CD4-positive, alpha-beta T cell treated with Interferon alpha-2 for 1 hour (primary cell): Measurements from ENCODE around the gene RALY.

ENCODE experiments used
- DNase-seq, 2 donors: peaks; one replicate each; pipeline ENCODE4 v3.0.0-alpha.2; 2020 to 2022

The RALY gene

GRCh38 chr20:34084227-34084923, 90.7 kb downstream of the RALY start:
- no peak for DNase-seq

- DNase-seq: no peak
Observed at GRCh38 chr20:34085544-34086040, 91.9 kb downstream of the RALY start.

- DNase-seq: no peak
Observed at GRCh38 chr20:34088305-34089174, 94.8 kb downstream of the RALY start.

DNA sequence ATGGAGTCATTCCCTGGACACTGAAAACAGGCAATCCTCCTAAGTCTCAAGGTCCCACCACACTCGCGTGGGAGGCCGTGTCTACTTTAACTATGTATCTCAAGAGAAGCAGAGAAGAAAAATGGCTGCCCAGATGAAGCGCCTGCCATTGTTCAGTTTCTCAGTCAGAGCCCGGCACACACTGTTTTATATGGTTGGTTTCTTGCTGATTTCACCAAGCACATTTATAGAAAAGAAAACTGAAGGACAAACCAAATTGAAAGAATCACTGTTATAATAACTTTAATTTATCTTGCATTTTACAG, 95.4 kb downstream of the RALY start:
- no peak for DNase-seq

DNA sequence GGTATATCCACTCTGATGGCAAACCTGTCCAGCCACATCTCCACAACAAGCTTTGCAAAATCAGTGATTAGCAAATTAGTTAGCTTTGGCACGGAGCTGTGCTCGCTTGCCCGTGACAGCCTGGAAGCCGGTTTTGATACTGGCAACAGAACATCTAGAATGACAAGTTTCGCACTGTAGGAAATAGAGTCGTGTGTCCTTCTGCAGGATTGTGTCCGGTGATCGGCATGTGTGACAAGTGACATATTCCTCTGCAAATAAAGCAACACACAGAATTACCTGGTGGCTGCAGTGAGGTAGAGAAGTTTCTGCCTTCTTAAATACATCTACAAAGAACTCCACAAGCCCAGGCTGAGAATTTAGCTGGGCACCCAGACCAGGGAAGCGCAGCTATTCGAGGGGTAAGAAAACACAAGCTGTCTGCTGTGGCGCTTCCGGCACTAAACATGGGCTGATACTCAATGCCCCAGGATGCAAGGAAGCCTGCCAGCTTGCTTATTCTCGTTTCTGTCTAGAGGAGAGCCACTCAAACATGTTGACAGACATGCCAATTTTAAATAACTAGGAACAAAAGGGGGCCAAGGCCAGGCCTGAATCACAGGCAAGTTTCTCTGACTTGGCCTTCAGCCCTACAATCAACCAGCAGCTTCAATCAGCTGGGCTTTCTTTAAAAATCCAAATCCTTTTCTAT, 96.1 kb downstream of the RALY start:
- DNase-seq: no peak

GRCh38 chr20:34090645-34091044, 96.9 kb downstream of the RALY start:
- no peak for DNase-seq

- DNase-seq: no peak
Observed at GRCh38 chr20:34091637-34092200, 98.0 kb downstream of the RALY start.

- no peak for DNase-seq
Observed at GRCh38 chr20:34093895-34094294, 100.2 kb downstream of the RALY start.

DNA sequence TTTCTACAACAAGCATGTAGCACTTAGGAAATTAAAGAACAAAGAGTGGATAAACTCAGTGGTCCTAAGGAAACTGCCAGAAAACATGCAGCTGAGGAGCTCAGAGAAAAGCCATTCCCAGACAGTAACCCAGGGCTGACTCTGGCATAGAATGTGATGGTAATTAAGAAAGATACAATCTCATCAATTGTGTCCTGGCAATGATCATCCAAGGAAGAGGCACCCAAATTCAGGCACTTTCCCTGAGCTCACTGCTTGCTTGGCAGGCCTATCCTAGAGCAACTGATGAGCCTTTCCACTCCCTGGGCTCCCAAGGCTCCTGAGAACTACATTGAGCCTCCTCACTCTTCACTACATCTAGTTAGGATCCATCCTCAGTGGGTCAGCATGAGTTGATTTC, 102.1 kb downstream of the RALY start:
- no peak for DNase-seq

DNA sequence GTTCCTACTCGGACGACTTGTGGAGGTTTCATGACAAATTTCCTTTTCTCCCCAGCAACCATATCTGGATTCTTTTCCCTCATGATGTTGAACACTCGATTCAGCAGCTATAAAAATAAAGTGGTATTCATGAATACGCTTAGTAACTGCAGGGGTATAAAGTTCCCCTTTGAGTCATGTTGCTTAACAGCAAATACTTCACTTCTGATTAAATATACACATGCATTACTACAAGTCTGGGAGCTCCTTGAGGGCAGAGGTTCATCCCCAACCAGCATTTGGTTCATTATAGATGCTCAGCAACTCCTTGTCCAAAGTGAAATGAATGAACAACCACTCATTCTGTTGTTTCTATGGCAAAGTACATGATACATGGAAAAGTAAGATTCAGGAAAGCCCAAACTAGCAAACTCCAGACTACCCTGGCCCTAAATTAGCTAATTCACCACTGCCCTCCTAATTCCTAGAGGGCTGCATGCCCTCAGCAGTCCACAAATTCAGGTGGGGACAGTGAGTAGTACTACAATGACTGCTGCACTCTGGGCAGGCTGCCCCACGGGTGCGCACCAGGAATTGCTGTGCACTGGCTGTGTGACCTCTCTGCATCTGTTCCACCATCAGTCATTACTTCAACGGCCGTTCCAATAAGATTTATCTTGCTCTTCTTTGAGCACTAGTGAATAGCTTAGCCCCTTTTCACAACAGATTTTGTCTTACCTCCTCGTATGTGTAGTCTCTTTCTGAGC, 103.2 kb downstream of the RALY start:
- DNase-seq: no peak

DNA sequence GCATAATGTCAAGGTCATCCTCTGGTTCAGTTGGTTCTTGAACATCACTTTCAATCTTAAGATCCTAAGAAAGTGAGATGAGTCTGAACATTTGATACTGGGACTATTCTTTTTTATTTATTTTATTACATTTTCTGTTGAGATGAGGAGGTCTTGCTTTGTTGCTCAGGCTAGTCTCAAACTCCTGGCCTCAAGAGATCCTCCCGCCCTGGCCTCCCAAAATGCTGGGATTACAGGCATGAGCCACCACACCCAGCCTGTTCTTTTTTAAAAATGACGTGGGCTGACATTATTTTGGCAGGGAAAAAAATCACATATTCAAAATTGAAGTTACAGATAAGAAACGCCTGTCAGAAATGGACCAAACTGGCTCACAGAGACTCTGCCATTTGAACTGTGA, 104.9 kb downstream of the RALY start:
- DNase-seq: no peak

DNA sequence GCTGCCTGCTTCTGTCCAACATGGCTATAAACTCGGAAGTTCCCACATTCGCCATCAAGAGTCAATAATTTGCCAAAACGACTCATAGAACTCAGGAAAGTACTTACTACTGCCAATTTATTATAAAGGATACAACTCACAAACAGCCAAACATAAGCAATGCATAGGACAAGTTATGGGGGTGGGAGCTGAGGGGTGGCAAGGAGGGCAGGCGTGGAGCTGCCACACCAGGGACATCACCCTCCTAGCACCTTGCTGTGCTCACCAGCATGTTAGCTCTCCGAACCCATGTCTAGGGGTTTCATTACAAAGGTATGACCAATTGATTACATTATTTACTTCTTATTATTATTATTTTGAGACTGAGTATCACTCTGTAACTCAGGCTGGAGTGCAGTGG, 106.0 kb downstream of the RALY start:
- no peak for DNase-seq

DNA sequence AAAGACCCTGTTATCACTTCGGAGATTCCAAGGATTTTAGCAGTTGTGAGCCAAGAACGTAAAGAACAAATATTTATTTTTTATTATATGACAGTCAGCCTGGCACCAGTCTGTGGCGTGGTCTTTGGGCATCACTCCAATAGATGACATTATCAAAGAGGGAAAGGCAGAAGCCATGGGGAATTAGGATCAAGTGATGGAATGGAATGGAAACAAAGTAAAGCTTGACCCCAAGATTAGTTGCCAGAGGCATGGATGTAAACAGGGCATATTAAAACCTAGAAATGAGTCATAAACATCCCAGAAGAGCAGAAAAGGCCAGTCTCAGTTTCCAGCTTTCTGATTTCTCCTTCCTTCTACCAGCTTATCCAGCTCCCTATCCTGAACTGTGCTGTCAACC, 106.9 kb downstream of the RALY start:
- DNase-seq: no peak

GRCh38 chr20:34102342-34102741, 108.6 kb downstream of the RALY start:
- no peak for DNase-seq

DNA sequence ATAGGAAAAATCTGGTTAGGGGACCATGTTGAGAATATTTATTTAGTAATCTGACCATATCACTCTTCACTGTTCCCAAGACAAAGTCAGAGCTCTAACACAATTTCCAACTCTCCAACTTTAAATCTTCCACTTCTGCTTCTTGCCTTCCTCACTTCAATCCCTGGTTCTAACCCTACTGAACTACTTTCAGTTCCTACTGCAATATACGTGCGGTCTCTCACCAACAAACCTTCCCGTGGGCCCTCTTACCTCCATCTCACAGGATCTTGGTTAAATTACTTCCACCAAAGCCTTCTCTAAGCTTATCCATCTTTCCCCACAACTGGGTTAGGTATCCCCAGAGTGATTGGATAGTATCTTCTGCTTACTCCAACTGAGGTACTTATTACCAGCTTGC, 110.3 kb downstream of the RALY start:
- no peak for DNase-seq

DNA sequence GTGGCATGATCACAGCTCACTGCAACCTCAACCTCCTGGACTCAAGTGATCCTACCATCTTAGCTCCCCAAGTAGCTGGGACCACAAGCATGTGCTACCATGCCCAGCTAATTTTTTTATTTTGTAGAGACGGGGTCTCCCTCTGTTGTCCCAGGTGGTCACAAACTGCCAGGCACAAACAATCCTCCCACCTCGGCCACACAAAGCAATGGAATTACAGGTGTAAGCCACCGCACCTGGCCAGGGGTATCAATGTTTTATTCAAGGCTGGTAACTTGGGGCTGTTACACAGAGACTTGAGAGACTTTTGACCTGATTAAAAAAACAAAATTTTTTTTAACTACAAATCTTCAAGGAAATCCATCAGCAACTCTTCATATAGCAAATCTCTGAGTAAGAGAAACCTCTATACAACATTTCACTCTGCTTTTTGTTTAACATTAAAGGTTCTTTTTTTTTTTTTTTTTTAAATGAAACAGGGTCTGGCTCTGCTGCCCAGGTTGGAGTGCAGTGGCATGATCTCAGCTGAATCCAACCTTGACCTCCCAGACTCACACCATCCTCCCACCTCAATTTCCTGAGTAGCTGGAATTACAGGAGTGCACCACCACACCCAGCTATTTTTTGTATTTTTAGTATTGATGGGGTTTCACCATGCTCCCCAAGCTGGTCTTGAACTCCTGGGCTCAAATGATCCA, 112.4 kb downstream of the RALY start:
- DNase-seq: no peak

- DNase-seq: no peak
Observed at GRCh38 chr20:34108616-34109174, 115.0 kb downstream of the RALY start.

DNA sequence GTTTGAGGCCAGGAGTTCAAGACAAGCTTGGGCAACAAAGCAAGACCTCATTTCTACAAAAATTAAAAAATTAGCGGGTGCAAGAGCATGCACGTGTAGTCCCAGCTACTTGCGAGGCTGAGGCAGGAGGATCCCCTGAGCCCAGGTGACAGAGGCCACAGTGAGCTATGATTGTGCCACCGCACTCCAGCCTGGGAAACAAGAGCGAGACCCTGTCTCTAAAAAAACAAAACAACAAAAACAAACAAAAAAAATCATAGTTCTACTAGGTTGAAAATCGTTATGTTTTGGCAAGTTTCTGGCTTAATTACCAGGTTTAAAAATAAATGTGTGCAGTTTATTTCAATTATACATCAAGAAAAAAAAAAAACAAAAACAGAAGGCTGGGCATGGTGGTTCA, 115.7 kb downstream of the RALY start:
- no peak for DNase-seq

DNA sequence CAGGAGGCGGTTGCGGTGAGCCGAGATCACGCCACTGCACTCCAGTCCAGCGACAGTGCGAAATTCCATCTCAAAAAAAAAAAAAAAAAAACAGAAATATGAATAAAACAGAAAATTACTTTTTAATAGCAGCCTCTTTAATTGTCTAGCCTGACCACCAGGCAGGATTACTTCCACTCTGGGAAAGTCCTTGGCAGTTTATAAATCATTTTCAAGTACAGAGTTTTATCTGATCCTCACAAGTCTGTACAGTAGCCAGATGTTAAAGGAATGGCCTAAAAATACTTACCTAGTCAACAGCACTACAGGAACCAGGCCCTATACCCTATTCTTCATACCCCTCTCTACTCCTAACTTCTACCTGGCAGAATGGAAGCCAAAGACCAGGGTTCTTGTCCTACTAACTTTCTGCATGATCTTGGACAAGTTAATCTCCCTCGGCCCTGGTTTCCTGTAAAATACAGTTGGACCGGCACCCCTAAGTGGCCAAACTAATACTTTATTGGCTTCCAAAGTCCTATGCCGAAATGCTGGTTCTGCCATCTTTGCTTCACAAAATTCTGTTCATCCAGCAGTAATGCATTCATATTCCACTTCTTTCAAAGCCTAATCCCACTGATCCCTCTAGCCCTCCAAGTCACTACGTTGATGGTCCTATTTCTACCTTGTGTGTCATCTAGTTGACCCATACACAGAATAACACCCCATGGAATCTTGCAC, 116.5 kb downstream of the RALY start:
- no peak for DNase-seq

DNA sequence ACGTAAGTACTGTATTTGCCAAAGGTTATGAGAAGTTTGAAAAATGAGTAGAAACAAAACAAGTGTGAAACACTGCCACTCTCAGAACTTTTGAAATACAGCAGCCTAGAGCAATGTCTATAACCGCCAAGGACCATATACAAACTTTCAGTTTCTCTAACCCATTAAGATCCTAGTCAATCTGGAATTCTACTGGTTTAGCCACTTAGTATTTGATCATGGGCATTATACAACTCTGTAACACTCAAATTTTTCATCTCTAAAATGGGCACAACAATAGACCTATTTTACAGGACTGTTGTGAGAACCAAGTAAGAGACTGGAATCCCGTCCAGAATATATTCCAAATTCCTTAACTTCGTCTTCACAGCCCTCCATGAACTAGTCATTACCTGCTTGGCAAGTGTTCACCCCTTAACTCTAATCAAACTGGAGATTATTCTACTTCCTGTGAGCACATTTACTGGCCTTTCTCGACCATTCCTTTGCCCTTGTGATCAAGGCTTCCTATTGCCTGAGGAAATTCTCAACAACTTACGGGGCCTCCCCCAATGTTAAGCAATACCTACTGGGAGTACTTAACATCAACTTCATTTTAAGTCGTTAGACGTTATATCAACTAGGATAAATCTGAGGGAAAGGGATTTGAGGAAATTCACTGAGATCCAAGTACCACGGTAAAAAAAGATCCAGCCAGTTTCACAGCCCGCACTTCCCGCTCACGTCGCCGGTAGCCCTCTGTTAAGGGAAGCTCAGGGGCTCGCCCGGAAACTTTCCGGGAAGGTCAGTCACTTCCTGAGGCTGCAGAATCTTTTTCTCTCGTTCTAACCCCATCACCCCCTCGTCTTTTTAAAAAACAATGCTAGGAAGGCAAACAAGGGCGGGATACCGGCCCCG, 117.3 kb downstream of the RALY start:
- DNase-seq: peak in 1 of 2 donors; percentile 30
